Stimulated activated CD8-positive, alpha-beta memory T cell treated with anti-CD3 and anti-CD28 coated beads, Interleukin-12 subunit alpha, Interleukin-12 subunit beta, amount 100 ng/mL, for 24 hours (primary cell): ENCODE measurements around the gene S100A12.
"Not testable (repeated sequence)": the region's sequence is repeated elsewhere in the genome, so short reads cannot be mapped to it uniquely, and the experiment has no call there.

Experiments
- DNase-seq: peaks from one replicate; pipeline ENCODE4 v3.0.0-alpha.2; 2020; ENCODE audit errors: extremely low read depth

Gene S100A12

DNA sequence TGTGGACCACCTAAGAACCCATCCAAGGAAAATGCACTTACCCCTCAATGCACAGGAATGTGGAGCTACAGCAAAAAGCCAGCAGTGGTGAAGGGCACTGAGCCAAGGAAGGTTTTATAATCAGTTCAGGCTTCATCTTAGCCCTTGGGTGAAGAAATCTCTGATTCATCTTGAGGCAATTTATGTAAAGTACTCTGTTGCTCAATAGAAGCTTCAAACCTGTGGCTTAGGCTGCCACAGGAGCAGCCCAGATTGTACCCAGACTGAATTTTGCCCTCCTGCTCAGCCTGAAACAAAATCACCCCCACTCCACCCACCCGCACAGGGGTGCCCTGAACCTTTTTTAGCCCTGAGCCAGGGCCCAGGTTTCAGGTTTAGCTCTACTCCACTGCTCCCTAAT, at the start of gene S100A12:
Gene S100A12, minus strand, starts transcription at position 111 of the 400 bp plus-strand sequence. CDS start 1,029 bp downstream, outside the sequence.
- no peak for DNase-seq

DNA sequence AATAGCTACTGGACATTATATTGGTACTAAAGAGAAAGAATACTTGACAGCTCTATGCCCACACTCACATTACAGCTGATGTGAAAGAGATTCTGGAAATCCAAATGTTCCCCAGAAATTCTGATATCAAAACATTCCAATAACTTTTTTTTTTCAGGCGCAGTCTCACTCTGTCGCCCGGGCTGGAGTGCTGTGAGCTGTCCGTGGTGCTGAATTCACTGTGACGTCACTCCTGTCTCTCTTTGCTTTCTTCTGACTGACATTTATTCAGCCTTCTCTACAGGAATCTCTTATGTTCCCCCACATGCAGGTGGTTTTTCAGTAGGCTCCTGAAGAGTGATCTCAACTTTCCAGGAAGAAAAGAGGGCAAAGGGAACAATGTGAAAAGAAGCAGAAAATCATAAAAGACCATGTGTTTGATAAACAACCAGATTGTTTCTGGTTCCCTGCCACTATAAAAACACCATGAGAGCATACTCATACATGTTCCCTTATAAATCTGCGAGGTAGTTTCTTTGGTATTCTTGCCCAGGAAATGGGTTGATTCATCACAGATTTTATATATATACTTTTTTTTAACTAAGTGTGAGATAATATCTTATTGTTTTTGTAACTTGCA, 47.1 kb upstream of the S100A12 start:
- peak; percentile 19 for DNase-seq

DNA sequence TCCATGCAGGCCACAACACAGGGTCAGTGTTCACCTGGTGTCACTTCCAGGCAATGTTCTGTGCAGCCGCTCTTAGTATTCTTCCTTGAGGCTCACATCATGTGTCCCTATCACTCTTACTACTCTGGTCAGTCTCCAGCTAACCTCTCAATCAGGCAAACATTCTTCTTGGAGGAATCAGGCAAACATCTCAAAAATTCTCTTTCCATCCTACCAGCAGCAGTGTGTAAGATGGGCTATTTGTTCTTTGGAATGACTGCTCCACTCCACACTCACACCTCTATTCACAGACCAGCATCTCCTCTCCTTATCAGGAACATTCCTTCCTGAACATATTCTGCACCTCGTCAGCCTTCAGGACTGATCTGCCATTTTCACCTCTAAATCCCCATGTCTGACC, 44.9 kb upstream of the S100A12 start:
- no peak for DNase-seq

DNA sequence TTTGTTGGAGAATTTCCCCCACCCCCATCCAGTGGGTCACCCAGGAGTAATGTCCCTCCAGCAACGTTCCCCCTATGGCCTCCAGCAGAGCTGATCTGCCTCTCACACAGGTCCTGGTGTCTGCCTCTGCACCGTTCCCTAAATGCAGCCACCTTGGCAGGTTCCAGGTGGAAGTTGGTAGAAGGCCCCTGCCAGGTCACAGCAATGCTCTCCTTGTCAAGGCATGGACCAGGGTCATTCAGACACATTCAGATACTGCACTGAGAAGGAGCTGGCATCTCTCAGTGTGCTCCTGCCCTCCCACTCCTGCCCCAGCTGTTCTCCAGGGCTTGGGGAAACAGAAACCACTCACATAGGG, 44.0 kb upstream of the S100A12 start:
- not testable (repeated sequence) for DNase-seq

DNA sequence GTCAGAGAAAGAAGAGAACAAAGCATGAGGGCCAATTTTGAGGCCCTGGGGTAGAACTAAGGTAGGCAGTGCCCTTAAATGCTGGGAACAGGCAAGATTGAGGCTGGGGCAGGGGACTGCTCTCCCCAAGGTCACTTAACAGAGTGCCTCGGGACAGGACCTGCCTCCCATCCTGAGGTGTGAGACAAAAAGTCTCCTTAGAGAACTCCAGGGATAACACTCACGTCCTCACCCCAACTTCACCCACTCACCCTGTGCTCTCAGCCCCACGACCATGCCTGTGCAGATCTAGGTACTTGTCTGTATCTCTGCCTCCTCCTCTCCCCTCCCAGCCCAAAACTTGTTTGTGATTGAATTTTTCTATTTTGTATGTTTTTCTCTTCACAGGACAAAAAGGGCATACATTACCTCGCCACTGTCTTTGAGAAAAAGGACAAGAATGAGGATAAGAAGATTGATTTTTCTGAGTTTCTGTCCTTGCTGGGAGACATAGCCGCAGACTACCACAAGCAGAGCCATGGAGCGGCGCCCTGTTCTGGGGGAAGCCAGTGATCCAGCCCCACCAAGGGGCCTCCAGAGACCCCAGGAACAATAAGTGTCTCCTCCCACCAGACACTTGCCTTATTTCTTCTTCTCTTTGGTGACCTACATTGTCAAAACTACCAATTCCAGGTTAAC, 43.5 kb upstream of the S100A12 start:
- DNase-seq = not testable (repeated sequence)

DNA sequence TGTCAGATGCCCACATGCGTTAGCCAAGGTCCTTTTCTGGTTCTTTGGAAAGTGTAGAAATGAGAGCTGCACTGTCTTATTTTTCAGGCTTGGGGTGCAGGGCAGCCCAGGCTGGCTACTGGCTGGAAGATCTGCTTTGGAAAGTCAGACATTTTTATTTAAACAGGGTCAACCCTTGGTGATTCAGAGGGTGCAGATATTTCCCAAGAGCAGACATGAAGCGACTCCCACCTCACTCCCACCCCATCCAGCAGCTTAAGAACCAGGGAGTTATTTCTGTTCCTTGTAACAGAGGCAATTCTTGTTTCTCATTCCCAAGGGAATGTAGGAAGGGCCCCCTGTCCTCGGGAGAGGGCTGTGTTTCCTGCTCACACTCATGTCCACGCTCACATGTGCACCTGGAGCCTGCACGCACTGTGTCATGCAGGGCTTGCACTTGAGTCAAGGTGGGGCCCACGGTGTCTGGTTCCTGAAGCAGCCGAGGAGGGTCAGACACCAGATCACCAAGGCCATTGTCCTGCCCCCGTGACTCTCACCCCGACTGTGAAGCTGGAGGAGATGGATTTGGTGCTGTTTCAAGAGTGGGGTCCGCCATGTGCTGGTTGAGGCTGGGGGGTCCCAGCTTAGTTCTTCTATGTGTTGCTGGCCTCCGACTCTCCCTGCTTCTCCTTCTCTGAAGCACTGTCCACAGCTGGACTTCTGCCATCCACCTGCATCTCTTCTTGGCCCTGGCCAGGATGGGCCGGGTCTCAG, 41.9 kb upstream of the S100A12 start:
- DNase-seq = no peak

DNA sequence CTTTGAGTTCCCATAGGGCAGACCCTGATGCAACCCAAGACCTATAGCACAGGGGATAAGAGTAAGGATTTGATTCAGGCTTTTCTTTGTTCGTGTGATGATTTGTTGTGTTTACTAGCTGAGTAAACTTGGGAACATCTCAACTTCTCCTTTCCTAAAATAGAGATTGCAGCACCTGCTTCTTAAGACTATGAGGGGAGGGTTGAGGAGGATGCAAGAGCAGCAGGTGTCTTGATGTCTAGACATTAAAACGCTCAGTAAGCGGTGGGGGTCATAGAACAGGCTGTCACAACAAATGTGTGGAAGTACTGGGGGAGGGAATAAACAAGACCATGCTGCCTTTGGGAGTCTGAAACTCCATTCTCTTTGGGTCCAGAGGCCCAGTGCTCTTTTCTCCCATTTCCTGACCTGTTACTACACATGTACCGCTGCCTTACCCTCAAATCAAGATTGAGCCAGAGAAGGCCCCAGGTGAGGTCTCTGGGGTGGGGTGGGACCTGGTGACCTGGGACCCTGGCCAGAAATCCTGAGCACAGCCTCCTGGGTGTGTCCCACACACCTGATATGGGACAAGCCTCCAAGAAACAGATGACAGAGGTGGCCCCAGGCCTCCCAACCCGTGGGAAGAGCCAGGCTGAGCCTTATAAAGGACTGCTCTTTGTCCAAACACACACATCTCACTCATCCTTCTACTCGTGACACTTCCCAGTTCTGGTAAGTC, 40.6 kb upstream of the S100A12 start, which contains the start of gene S100A7A:
Gene S100A7A, plus strand, starts transcription at position 671 of the 721 bp plus-strand sequence. CDS start 1,563 bp downstream, outside the sequence.
- no peak for DNase-seq

DNA sequence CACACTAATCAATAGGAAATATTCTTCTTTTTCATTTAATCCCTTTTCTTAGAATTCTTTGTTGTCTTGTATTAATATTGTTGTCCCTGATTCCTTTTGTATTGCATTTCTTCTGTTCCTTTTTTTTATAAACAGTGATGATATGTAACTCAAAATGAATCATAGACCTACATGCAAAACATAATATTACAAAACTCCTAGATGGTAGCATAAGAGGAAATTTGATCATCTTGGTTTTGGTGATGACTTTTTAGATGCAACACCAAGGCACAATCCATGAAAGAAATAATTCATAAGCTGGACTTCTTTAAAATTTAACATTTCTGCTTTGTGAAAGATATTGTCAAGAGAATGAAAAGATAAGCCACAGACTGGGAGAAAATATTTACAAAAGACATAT, 38.5 kb upstream of the S100A12 start:
- not testable (repeated sequence) for DNase-seq

DNA sequence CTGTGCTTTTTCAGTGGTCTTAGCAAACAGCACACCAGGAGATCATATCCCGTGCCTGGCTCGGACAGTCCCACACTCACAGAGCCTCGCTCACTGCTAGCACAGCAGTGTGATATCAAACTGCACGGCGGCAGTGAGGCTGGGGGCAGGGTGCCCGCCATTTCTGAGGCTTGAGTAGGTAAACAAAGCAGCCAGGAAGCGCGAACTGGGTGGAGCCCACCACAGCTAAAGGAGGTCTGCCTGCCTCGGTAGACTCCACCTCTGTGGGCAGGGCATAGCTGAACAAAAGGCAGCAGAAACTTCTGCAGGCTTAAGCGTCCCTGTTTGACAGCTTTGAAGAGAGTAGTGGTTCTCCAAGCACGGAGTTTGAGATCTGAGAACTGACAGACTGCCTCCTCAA, 31.9 kb upstream of the S100A12 start:
- not testable (repeated sequence) for DNase-seq

DNA sequence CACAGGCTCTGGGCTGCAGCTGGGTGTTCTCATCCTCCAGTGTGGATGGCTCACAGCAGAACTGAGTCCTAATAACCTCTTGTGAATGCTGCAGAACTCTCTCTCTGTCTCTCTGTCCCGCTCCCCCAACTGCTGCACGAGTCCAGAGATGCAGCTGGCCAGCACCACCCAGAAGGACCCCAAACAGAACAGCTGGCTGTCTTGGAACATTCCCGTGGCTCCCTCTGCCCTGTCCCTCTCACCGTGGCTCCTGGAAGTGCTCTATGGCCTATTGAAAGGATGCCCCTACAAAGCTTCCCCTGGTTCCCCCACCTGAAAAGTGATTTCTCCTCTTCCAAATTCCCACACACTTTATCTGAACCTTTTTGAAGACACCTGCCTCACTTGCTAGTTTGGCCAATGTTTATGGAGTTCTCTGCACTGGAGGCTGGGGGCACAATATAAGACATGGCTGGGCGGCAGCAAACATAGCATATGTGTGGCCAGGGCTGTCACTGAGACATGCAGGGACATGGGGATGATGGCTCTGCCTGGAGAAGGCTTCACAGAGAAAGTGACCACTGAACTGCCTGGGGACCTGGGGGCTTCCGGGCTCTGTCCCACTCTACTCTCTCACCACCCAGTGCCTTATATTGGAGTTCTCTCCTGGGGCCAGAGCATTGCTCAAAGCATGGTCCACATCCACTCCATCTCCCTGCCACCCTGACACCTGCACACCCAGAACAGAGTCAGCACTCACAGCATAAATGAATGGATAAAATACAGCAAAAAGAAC, 30.6 kb upstream of the S100A12 start:
- DNase-seq = not testable (repeated sequence)

DNA sequence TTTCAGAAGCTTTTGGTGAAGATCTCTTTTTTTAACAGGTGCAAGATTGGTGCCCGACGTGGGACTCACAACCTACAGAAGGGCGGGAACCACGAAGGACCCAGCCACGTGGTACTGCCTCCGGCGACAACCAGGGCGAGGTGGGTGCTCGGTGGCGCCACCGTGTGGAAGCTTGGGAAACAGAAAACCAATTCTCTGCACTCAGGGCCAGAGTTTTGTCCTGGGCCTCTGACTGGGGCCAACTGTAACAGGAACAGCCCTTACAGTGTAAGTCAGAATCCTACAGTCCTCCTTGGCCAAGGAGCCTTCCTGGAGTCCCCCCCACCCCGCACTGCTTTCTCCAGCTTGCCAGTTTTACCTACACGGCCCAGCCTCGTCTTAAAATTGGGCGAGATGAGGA, 29.3 kb upstream of the S100A12 start:
- peak; percentile 11 for DNase-seq

DNA sequence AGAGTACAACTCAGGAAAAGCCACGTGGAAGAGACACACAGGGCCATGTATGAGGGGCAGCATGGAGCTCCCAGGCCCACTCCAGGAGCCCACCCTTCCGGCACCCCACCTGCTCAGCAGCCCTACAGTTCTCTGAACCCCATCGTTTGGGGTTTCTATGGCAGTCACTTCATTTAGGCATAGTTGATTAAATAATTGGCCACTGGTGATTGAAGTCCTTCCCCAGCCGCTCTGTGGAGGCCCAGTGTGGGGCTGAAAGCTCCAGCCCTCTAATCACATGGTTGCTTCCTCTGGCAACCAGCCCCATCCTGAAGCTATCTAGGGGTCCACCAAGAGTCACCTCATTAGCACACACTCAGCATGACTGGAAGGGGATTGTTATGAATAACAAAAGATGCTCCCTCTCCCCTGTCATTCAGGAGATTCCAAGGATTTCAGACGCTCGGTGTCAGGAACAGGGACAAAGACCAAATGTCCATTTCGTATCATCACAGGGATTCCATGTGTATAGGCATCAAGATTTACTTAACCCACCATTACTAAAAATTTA, 28.7 kb upstream of the S100A12 start:
- DNase-seq = no peak

DNA sequence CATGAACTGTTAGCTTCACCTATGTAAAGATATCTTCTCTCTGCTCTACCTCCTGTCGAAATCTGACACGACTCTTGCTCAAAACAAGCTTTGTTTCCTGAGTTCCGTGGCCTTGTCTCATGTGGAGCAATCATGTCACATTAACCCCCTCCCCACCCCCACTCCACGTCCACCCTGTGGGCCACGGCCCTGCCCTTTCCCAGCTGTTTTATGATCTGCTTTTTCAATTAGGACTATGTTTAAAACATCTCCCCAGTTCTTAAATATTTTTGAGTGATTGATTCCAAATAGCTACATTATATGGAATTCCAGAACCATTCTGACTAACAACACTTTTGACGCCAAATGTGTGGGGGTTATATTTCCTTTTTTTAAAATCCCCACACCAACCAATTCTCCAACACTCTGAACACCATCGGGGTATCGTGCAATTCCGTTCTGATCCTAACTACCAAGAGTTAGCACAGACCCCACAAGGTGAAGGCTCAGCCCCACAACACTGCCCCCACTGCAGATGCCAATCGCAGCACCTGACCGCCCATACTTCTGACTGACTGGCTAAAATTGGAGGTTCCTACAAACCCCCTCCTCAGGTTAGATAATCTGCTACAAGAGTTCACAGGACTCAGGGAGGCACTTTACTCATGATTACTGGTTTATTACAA, 28.1 kb upstream of the S100A12 start:
- no peak for DNase-seq

DNA sequence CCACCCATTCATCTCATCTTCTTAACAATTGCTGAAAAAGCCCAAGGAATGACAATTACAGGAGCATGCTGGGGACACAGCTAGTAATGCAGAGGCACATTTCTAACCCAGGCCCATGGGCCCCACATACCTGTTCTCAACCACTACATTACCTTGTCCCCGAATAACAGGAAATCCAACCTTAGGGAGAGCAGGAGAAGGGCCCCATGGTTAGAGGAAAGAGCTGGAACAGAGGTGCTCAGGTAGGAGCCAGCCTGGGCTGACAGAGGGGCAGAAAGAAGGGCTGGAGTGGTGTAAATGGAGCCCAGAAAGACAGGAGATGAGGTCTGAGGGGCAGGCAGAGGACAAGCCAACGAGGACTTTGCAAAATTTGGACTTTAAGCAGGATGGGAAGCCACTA, 26.8 kb upstream of the S100A12 start:
- no peak for DNase-seq

DNA sequence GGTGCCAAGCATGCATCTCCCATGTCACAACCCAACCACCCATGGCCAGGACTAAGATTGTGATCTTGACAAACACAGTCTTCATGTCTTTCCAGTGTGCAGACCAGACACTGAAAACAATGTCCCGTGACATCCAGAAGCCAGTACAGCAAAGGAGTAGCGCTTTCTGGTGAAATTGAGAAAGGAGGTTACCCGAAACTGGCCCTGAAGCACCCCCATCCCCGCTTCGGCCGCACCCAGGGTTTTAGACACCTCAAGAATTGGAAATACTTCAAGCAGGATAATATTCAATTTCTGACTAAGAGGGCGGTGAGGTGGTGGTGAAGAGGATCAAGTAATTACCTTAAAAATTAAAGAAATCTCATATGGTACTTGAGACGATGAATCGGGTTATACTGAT, 26.0 kb upstream of the S100A12 start:
- no peak for DNase-seq

DNA sequence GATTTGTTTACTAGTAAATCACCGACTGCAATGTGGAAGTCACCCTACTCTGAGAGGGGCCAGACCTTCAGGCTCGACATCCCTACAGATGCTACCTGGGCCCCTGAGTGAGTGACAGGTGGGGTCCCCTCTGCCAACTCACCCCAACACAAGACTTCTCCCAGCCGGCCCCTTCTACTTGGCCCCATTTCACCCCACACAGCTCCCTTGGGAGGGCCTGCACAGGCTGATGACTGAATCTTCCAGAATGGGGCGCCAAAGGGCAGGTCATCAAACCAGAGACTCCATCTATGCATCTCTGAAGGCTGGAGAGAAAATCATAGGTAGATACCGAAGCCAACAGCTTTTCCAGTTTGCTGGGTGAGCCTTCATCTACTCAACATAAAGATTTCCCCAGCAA, 24.8 kb upstream of the S100A12 start:
- DNase-seq = no peak

DNA sequence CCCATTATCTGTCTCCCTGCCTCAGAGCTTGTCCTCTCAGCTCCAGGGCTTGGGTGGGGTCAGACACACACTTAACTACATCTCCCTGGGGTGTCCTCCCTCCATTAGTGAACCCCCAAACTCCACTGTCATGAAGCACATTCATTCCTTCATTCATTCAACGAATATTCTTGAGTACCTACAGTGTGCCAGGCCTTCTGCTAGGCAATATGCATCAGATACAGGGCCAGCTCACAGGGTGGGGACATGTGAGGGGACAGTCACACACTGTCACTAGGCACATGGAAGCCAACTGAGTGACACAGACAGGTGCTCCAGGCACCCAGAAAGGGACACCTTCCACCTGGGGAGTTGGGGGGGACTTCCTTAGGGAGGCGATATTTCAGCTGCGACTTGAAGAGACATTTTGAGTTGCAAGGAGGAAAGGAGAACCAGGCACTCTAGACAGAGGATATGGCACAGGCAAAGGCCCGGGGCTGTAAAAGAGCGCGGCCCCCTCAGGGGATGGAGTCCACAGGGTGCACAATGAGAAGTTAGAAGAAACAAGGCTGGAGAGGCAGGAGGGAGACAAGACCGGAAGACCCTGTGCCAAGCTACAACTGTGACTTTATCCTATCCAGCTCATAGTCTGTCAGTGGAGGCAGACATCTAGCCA, 24.1 kb upstream of the S100A12 start:
- no peak for DNase-seq

DNA sequence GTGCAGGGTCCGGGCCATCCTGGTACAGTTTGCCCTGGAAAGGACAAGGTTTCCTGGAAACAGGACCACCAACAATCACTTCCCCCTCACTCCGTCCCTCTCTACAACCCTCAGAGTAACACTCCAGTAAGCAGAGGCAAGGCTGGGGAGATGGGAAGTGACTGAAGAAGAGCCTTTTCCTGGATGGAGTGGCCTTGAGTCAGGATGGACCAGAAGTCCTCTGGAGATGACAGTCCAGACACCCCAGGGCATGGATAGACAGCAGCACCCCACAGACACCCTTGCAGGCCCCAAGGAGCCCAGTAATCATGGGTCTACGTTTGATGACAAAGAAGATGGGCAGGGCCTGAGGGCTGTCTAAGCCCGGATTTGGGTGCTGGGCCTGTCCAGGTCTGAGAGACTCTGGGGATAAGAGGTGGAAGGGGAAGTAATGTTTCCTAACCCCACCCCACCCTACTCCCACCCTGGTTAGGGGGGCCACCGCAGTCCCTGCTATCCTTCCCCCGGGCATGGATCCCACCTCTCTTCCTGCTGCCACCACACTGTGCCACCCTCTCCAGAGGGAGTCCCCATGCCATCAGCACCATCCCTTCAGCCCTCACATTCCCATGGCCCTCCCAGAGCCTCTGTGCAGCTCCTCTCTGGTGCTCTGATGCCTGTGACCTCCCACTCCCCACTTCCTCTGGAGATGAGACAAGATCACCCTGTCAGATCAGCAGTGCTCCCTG, 22.7 kb upstream of the S100A12 start:
- DNase-seq = no peak
